ENCODE data around the gene CAMTA1. TPM values are rescaled to one million over a fixed set of nuclear protein-coding genes. Genes with fewer than 3 reads are reported as not detected.

Gene CAMTA1
- total RNA-seq, 1 donor from 2014 or later = 63.8 TPM

- no peak for DNase-seq (ENCODE audit: low spot score)
- Mint-ChIP-seq H3K4me3 (ENCODE audit: unreplicated experiment) (no peak overlapping the region), H3K27me3 (ENCODE audit: low read depth) (no peaks in the 10 kb centered on the region), H3K36me3 (ENCODE audit: low read depth) (no peaks in the 10 kb centered on the region), H3K4me1 (ENCODE audit: low read depth) (peaks cover 46% of the 10 kb centered on the region), H3K9me3 (ENCODE audit: low read depth) (peaks cover 3% of the 10 kb centered on the region), H3K27ac (ENCODE audit: unreplicated experiment) (peak overlapping the region; percentile 99)
- TF ChIP-seq CTCF (IDR thresholded peaks at IDR 0.05) = no peak
These were observed 684.1 kb downstream of the CAMTA1 start for GRCh38 chr1:7469255-7469938.

GRCh38 chr1:7470904-7471638 lies 685.8 kb downstream of the CAMTA1 start:
- H3K9me3 Mint-ChIP-seq (ENCODE audit: low read depth) = peaks cover 3% of the 10 kb centered on the region
- H3K27ac Mint-ChIP-seq (ENCODE audit: unreplicated experiment) = peak overlapping the region; percentile 99
- TF ChIP-seq CTCF (IDR thresholded peaks at IDR 0.05) = no peak
- H3K4me1 Mint-ChIP-seq (ENCODE audit: low read depth) = peaks cover 46% of the 10 kb centered on the region
- no peaks in the 10 kb centered on the region for H3K36me3 Mint-ChIP-seq (ENCODE audit: low read depth)
- DNase-seq (ENCODE audit: low spot score) = no peak
- peak overlapping the region; percentile 12 for H3K4me3 Mint-ChIP-seq (ENCODE audit: unreplicated experiment)
- no peaks in the 10 kb centered on the region for H3K27me3 Mint-ChIP-seq (ENCODE audit: low read depth)

- no peak for DNase-seq (ENCODE audit: low spot score)
- Mint-ChIP-seq H3K27ac (ENCODE audit: unreplicated experiment) (peak overlapping the region; percentile 99), H3K27me3 (ENCODE audit: low read depth) (no peaks in the 10 kb centered on the region), H3K4me3 (ENCODE audit: unreplicated experiment) (no peak overlapping the region), H3K36me3 (ENCODE audit: low read depth) (no peaks in the 10 kb centered on the region), H3K4me1 (ENCODE audit: low read depth) (peaks cover 46% of the 10 kb centered on the region), H3K9me3 (ENCODE audit: low read depth) (peaks cover 3% of the 10 kb centered on the region)
- no peak for TF ChIP-seq CTCF (IDR thresholded peaks at IDR 0.05)
These were observed 686.6 kb downstream of the CAMTA1 start for GRCh38 chr1:7471836-7472235.

GRCh38 chr1:7473223-7474142 lies 688.2 kb downstream of the CAMTA1 start:
- peaks cover 45% of the 10 kb centered on the region for H3K4me1 Mint-ChIP-seq (ENCODE audit: low read depth)
- peaks cover 3% of the 10 kb centered on the region for H3K9me3 Mint-ChIP-seq (ENCODE audit: low read depth)
- no peak for TF ChIP-seq CTCF (IDR thresholded peaks at IDR 0.05)
- H3K27ac Mint-ChIP-seq (ENCODE audit: unreplicated experiment) = no peak overlapping the region
- H3K36me3 Mint-ChIP-seq (ENCODE audit: low read depth) = no peaks in the 10 kb centered on the region
- no peaks in the 10 kb centered on the region for H3K27me3 Mint-ChIP-seq (ENCODE audit: low read depth)
- DNase-seq (ENCODE audit: low spot score) = no peak
- H3K4me3 Mint-ChIP-seq (ENCODE audit: unreplicated experiment) = no peak overlapping the region

GRCh38 chr1:7474143-7474490 lies 688.9 kb downstream of the CAMTA1 start:
- Mint-ChIP-seq H3K27ac (ENCODE audit: unreplicated experiment) (no peak overlapping the region), H3K9me3 (ENCODE audit: low read depth) (no peaks in the 10 kb centered on the region), H3K36me3 (ENCODE audit: low read depth) (no peaks in the 10 kb centered on the region), H3K4me3 (ENCODE audit: unreplicated experiment) (no peak overlapping the region), H3K27me3 (ENCODE audit: low read depth) (no peaks in the 10 kb centered on the region), H3K4me1 (ENCODE audit: low read depth) (peaks cover 45% of the 10 kb centered on the region)
- DNase-seq (ENCODE audit: low spot score) = no peak
- no peak for TF ChIP-seq CTCF (IDR thresholded peaks at IDR 0.05)
